HG03108 (cell line): ENCODE measurements around the gene IRS1.

Experiments
- ATAC-seq: cut with Tn5 transposase; IDR thresholded peaks from one replicate; pipeline ENCODE4 v1.9.1; 2021; ENCODE audit warnings: moderate library complexity; ENCODE audit not compliant: unreplicated experiment

IRS1 gene

GRCh38 chr2:226818930-226819329 lies 19.3 kb upstream of the IRS1 start:
- ATAC-seq: no peak

DNA sequence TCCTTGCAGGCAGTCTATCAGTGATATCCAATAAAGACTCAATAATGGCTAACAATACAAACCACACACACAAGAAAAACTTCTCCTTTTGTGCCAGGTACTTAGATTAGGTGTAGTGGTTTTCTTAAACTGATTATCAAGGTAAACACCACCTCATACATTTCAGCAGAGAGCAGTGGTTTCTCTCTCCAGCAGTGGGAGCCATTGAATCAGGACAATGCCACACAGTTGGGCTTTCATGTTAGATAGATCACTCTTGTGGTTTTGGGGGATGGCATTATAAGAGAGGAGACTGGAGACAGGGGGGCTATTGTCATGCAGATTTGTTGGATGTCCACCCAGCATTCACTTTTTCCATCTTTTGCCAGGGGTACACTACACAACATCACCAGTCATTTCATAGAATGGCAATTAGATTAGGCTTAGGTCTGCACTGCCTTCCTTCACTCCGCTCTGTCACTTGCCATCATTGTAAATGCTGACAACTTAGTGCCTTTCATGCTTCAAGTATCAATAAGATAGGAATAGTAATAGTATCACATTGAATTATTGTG lies 13.6 kb upstream of the IRS1 start:
- no peak for ATAC-seq

DNA sequence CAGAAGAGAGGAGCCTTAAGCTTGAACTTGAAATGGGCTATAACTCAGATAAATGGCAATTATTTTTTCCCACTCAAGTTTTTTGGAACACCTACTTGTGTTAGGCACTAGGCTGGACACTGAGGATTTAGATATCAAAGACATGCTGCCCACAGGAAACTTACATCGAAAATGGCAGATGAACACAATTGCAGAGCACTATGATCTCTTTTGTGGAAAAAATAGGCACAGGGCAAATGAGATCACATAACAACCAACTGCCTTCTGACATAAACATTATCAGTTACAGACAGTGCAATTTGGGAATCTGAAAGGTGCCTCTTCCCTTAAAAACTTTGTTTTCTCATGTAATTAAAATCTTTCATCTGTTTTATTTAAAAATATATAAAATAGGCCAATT lies 3.8 kb upstream of the IRS1 start:
- no peak for ATAC-seq

- ATAC-seq: no peak
Measured at GRCh38 chr2:226802573-226802972, 3.0 kb upstream of the IRS1 start.

- ATAC-seq: peak; percentile 84
Measured at GRCh38 chr2:226800941-226801784, 1.5 kb upstream of the IRS1 start.

- no peak for ATAC-seq
Measured at GRCh38 chr2:226799976-226800940, 638 bp upstream of the IRS1 start.

- peak; percentile 23 for ATAC-seq
Measured at GRCh38 chr2:226798422-226799210, 1.0 kb downstream of the IRS1 start.

DNA sequence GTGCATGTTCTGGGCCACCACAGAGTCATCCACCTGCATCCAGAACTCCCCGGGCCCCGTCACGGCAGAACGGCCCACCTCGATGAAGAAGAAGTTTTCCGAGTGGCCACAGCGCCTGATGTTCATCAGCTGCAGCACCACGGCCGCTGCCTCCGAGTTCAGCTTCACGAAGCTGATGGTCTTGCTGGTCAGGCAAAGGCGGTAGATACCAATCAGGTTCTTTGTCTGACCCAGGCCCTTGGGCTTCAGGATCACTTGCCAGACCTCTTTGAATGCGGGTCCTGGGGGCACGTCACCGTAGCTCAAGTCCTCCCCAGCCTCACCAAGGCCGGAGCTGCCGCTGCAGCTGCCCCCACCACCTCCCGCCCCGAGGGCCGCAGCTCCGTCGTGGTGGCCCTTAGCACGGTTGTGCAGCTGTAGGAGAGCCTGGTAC lies 1.6 kb downstream of the IRS1 start:
- ATAC-seq: no peak

GRCh38 chr2:226797289-226797988 lies 2.2 kb downstream of the IRS1 start:
- no peak for ATAC-seq

DNA sequence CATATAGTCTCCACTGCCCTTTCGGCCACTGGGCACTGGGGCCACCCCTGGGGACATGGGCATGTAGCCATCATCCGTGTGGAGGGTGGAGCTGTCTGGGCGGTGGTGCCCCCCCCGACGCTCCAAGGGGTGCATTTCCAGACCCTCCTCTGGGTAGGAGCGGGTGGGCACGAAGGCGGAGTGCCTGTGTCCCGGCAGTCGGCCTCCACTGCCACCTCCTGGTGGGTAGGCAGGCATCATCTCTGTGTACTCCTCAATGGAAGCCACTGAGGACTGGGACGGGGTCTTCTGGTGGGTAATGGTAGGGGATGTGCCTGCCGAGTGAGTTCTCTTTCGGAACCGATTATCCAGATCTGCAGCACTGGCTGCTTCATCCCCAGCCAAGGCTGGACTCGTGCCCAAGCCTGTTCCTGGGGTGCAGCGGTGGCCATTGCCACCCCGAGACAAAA lies 2.8 kb downstream of the IRS1 start:
- ATAC-seq: no peak

DNA sequence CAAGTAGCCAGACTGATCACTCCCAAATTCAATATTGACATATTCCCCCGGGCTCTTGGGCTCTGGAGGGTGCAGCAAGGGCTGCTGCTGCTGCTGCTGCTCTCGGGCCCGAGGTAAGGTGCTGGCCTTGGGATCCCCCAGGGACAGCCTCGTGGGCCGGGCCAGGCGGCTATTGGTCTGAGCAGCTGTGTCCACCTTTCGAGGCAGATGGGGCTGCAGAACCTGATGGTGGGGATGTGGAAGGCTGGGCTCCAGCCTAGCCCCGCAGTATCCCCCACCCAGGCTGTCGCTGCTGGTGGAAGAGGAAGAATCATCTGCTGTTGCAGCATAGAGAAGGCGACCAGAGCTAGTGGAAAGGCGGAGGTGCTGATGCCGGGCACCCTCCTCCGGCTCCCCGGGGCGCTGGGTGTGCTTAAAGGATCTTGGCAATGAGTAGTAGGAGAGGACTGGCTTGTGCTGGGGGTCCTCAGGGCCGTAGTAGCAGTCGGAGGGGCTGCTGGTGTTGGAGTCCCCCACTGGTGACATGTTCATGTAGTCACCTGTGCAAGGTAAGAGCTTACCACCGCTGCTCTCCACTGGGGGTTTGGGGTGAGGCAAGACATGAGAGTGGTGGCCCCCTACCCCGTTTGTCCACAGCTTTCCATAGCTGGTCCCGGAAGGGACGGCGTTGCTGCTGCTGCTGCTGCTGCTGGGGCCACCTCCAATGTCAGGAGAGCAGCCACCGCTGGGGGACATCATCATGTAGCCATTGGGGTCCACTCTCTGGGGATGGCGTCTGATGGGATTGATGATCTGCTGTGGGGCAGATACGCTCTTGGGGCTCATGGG lies 3.4 kb downstream of the IRS1 start:
- ATAC-seq: no peak

- no peak for ATAC-seq
Measured at GRCh38 chr2:226795281-226796011, 4.2 kb downstream of the IRS1 start.

DNA sequence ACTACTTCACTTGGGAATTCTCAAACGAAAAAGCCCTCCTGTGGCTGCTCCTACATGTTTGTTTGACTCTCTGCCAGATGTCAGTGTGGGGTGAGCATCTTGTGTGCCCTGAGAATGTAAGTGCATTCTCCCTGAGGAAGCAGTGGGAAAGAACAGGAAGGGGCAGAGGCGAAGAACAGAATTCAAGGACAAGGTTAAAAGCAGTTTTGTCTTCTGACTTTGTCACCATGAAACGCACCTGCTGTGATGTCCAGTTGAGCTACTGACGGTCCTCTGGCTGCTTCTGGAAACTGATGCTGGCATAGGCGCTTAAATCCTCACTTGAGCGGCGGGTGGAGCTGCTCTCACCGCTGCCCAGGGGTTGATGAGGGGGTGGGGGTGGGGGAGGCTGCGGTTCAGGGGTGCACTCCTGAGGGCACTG lies 4.9 kb downstream of the IRS1 start:
- no peak for ATAC-seq

DNA sequence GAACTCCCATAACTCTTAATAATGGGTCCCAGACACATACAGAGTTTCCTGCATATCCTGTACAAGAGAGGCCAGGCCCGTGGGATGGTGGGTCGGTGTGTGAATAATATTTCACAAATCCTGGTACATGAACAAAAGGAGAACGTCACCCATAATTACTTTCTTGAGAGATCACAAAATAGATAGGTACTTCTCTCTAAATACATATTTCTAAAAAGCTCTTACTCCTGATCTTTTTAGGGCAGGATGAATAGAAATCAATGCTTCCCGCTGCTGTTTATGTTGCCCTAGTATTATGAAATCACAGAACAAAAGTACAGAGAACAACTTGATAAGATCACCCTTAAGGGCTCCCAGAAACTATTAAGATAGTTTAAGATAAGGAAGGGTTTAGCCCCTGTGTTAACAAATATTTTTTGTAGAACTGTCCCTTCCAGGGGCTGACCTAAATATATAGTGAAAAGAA lies 5.4 kb downstream of the IRS1 start:
- no peak for ATAC-seq

DNA sequence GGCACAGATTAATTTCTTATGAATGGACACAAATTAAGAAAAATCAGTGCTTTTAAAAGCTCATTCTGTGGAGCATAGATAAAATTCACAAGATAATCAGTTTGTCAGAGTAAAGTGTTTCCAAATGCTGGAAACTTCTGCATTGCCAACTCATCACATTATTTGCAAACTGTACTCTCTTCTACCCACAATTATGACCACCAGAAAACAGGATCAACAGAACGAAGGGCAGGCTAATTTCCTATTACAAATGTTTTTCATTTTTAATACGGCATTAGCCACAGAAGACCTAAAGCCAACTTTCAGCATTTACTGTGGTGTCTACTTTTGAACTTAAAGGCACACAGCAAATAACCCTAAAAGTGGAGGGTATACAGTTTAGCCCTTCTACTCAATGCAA lies 6.0 kb downstream of the IRS1 start:
- ATAC-seq: no peak

- ATAC-seq: no peak
Measured at GRCh38 chr2:226792155-226792881, 7.3 kb downstream of the IRS1 start.

DNA sequence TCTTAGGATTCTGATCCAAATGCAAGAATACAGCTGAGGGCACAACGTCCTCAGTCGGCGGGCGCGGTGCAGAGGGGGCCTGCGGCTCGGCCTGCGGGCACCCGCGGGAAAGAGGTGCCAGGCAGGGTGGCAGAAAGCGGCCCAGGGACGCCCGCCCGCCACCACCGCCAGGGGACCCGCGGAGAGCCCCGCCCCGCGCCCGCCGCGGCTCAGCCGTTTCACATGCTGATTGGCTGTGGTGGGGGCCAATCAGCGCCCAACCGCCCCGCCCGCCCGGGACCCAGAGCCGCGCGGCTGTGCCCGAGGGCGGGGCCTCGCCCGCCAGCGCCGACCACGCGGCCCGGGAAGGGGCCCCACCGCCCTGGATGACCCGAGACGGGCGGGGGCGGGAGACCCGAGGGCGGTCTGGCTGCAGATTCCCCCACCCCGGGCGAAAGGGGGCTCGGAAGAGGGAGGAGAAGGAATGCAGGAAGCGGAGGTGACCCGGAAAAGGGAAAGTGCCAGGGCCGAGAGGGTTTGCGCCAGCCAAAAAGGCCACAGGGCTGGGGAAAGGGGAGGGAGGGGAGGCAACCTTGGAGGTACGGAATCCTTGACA lies 8.0 kb downstream of the IRS1 start:
- ATAC-seq: peak; percentile 99
